ENCODE results near the gene GABRR3. TPM values are rescaled to one million over a fixed set of nuclear protein-coding genes. Genes with fewer than 3 reads are reported as not detected.

GABRR3 gene
- total RNA-seq, 2 donors from 2014 or later = not detected

GRCh38 chr3:97958796-97959195, 76.3 kb downstream of the GABRR3 start:
- Histone ChIP-seq H3K27ac (no peak overlapping the region), H3K4me3 (no peak overlapping the region), H3K27me3 (replicated peaks; ENCODE audit: insufficient read depth) (no peaks in the 10 kb centered on the region), H3K4me1 (ENCODE audit: control insufficient read depth in 1 of 2, low read depth in 2 of 2) (no peaks in the 10 kb centered on the region), H3K36me3 (peaks cover 11% of the 10 kb centered on the region), H3K9me3 (no peaks in the 10 kb centered on the region)
- no peak for TF ChIP-seq CTCF (IDR thresholded peaks at IDR 0.05)
- ATAC-seq (ENCODE audit: insufficient number of reproducible peaks, low FRiP score, low read depth) (no peak), DNase-seq (ENCODE audit: low spot score) (no peak)

- TF ChIP-seq CTCF (IDR thresholded peaks at IDR 0.05) = no peak
- H3K27ac ChIP-seq = no peak overlapping the region
- H3K36me3 ChIP-seq = peaks cover 11% of the 10 kb centered on the region
Observed at GRCh38 chr3:97958396-97958795, 76.7 kb downstream of the GABRR3 start.

GRCh38 chr3:97957617-97958311, 77.4 kb downstream of the GABRR3 start:
- ATAC-seq (ENCODE audit: insufficient number of reproducible peaks, low FRiP score, low read depth) (no peak), DNase-seq (ENCODE audit: low spot score) (no peak)
- TF ChIP-seq CTCF (IDR thresholded peaks at IDR 0.05) = no peak
- Histone ChIP-seq H3K27me3 (replicated peaks; ENCODE audit: insufficient read depth) (no peaks in the 10 kb centered on the region), H3K36me3 (peaks cover 13% of the 10 kb centered on the region), H3K27ac (no peak overlapping the region), H3K9me3 (no peaks in the 10 kb centered on the region), H3K4me3 (no peak overlapping the region), H3K4me1 (ENCODE audit: control insufficient read depth in 1 of 2, low read depth in 2 of 2) (no peaks in the 10 kb centered on the region)

More at GRCh38 chr3:97958396-97958795, 76.7 kb downstream of the GABRR3 start:
- DNase-seq (ENCODE audit: low spot score) (no peak), ATAC-seq (ENCODE audit: insufficient number of reproducible peaks, low FRiP score, low read depth) (no peak)
- Histone ChIP-seq H3K4me3 (no peak overlapping the region), H3K4me1 (ENCODE audit: control insufficient read depth in 1 of 2, low read depth in 2 of 2) (no peaks in the 10 kb centered on the region), H3K9me3 (no peaks in the 10 kb centered on the region), H3K27me3 (replicated peaks; ENCODE audit: insufficient read depth) (no peaks in the 10 kb centered on the region)

- Histone ChIP-seq H3K9me3 (no peaks in the 10 kb centered on the region), H3K27me3 (replicated peaks; ENCODE audit: insufficient read depth) (no peaks in the 10 kb centered on the region), H3K36me3 (peaks cover 15% of the 10 kb centered on the region), H3K27ac (no peak overlapping the region), H3K4me3 (no peak overlapping the region), H3K4me1 (ENCODE audit: control insufficient read depth in 1 of 2, low read depth in 2 of 2) (no peaks in the 10 kb centered on the region)
- ATAC-seq (ENCODE audit: insufficient number of reproducible peaks, low FRiP score, low read depth) = no peak
- TF ChIP-seq CTCF (IDR thresholded peaks at IDR 0.05) = no peak
- DNase-seq (ENCODE audit: low spot score) = no peak
Observed at GRCh38 chr3:97956051-97956450, 79.1 kb downstream of the GABRR3 start.

GRCh38 chr3:97954228-97954827, 80.8 kb downstream of the GABRR3 start:
- no peak overlapping the region for H3K4me3 ChIP-seq
- H3K4me1 ChIP-seq (ENCODE audit: control insufficient read depth in 1 of 2, low read depth in 2 of 2) = no peaks in the 10 kb centered on the region
- no peak overlapping the region for H3K27ac ChIP-seq
- DNase-seq (ENCODE audit: low spot score) (no peak), ATAC-seq (ENCODE audit: insufficient number of reproducible peaks, low FRiP score, low read depth) (no peak)
- no peak for TF ChIP-seq CTCF (IDR thresholded peaks at IDR 0.05)
- no peaks in the 10 kb centered on the region for H3K9me3 ChIP-seq
- peaks cover 24% of the 10 kb centered on the region for H3K36me3 ChIP-seq
- H3K27me3 ChIP-seq (replicated peaks; ENCODE audit: insufficient read depth) = no peaks in the 10 kb centered on the region

Data from thoracic aorta (tissue), 2 donors.